Measurements from ENCODE around the gene FUCA2. TPM values are rescaled to one million over a fixed set of nuclear protein-coding genes. Genes with fewer than 3 reads are reported as not detected.

The FUCA2 gene
- total RNA-seq, 1 experiment from 2014 or later = 72.1 TPM

- no peaks in the 10 kb centered on the region for H4K20me1 ChIP-seq (ENCODE audit: control insufficient read depth, insufficient read depth, insufficient read length)
- H2AFZ ChIP-seq (ENCODE audit: low read length) = no peak overlapping the region
- no peaks in the 10 kb centered on the region for H3K9me3 ChIP-seq (ENCODE audit: control insufficient read depth, low read depth, low read length)
- no peak overlapping the region for H3K4me2 ChIP-seq (ENCODE audit: insufficient read depth, insufficient read length, low read length)
- H3K4me1 ChIP-seq (ENCODE audit: insufficient read depth, low read length) = no peaks in the 10 kb centered on the region
- H3K27me3 Mint-ChIP-seq (ENCODE audit: low read depth) = no peaks in the 10 kb centered on the region
- no peak for DNase-seq
- WGBS (ENCODE audit: extremely low coverage, insufficient read length, low lambda C conversion rate) = no CpG with 5 or more reads among the region's 2 CpGs
- no peak overlapping the region for H4K5ac ChIP-seq (ENCODE audit: insufficient read length, low read depth, low read length)
- H3K4ac ChIP-seq (ENCODE audit: low read depth, low read length) = no peak overlapping the region
- H3K23me2 ChIP-seq (ENCODE audit: insufficient read length, low read depth, low read length, poor library complexity, severe bottlenecking) = no peaks in the 10 kb centered on the region
- no peaks in the 10 kb centered on the region for H3K27me3 ChIP-seq (ENCODE audit: insufficient read depth, low read length)
- H2AK5ac ChIP-seq (ENCODE audit: insufficient read length, low read length) = no peak overlapping the region
- H3T11ph ChIP-seq (ENCODE audit: low read length) = no peak overlapping the region
- H3K36me3 Mint-ChIP-seq (ENCODE audit: insufficient read depth in 1 of 3, low read depth in 3 of 3) = peaks cover 2 to 6% (median 4%) of the 10 kb centered on the region in 3 experiments; a peak in 2 of 7 replicates
- H3K23ac ChIP-seq (ENCODE audit: insufficient read length, low read depth, low read length) = no peak overlapping the region
- no peak overlapping the region for H2BK120ac ChIP-seq (ENCODE audit: low read depth, low read length, poor library complexity, severe bottlenecking)
- no peak overlapping the region for H2BK5ac ChIP-seq (ENCODE audit: insufficient read length, low read length)
- H3K18ac ChIP-seq (ENCODE audit: insufficient read length, low read depth, low read length) = no peak overlapping the region
- no peak overlapping the region for H3K14ac ChIP-seq (ENCODE audit: insufficient read depth, low read length)
- H3K27ac Mint-ChIP-seq = no peak overlapping the region
- no peak overlapping the region for H2BK12ac ChIP-seq (ENCODE audit: insufficient read length, low read depth, low read length)
- no peak overlapping the region for H3K4me3 Mint-ChIP-seq
- no peak overlapping the region for H4K8ac ChIP-seq (replicated peaks; ENCODE audit: insufficient read length, low read depth, low read length)
- H3K4me1 Mint-ChIP-seq = no peaks in the 10 kb centered on the region
- no peaks in the 10 kb centered on the region for H3K9me3 Mint-ChIP-seq
- H2BK15ac ChIP-seq (ENCODE audit: low read depth, low read length) = no peak overlapping the region
- no peaks in the 10 kb centered on the region for H3K79me1 ChIP-seq (ENCODE audit: insufficient read depth, low read depth, low read length, poor library complexity, severe bottlenecking)
- H3K9ac ChIP-seq (ENCODE audit: extremely low read depth, insufficient read length, low read length) = no peak overlapping the region
- H4K91ac ChIP-seq (ENCODE audit: insufficient read length, low read depth, low read length) = no peak overlapping the region
- no peak overlapping the region for H3K27ac ChIP-seq (ENCODE audit: insufficient read length, low read depth, low read length)
- H3K56ac ChIP-seq (ENCODE audit: insufficient read length, low read depth, low read length) = no peak overlapping the region
- no peaks in the 10 kb centered on the region for H3K79me2 ChIP-seq (ENCODE audit: insufficient read depth, low read length)
- no peak overlapping the region for H2BK20ac ChIP-seq (ENCODE audit: low read depth, low read length, poor library complexity, severe bottlenecking)
- TF ChIP-seq CTCF (conservative IDR thresholded peaks at IDR 0.05) = no peak
These were observed 53.8 kb downstream of the FUCA2 start for GRCh38 chr6:143457563-143458359.
